Measurements from ENCODE around the gene GLIS2.

DNA sequence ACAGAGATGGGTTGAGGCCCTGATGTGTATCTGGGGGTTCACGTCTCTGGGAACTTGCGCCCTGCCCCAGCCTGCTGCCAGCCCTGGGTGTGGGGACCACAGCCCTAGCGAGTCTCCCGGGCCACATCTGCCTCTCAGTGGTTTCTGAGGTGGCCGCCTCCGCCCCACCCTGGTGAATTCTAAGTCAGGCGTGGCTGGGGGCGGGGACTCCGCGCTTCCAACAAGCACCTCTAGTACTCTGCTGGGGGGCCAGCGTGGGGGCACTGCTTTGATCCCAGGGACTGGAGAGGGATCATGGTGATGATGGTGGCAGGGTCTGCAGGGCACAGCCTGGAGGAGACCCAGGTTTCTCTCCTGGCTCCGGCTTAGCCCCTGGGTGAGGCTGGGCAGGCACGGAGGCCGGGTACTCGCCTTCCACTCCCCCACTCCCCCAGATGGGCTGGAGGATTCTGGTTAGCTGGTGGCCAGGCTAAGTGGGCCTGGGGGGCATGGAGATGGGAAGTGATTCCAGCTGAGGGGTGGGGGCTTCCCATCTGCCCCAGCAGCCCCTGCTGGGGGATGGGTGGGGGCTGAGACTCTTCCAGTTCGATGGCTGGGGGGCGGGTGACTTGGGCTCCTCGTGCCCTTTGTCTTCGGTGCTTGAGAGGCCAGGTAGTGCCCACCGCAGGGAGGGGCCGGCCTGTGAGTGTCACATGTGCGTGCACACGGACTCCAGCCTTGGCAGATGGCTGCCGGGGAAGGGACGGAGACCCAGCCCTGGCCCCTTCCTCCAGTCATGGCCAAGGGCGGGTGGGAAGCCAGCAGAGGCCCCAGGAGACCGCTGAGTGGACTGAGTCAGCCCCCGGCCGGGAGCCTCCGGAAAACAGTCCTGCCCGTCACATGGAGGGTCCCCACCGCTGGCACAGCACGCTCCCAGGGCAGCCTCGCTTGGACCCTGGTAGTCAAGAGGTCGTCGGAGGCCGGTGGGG is 3.9 kb downstream of the GLIS2 start:
- TF ChIP-seq, protein P1, sequence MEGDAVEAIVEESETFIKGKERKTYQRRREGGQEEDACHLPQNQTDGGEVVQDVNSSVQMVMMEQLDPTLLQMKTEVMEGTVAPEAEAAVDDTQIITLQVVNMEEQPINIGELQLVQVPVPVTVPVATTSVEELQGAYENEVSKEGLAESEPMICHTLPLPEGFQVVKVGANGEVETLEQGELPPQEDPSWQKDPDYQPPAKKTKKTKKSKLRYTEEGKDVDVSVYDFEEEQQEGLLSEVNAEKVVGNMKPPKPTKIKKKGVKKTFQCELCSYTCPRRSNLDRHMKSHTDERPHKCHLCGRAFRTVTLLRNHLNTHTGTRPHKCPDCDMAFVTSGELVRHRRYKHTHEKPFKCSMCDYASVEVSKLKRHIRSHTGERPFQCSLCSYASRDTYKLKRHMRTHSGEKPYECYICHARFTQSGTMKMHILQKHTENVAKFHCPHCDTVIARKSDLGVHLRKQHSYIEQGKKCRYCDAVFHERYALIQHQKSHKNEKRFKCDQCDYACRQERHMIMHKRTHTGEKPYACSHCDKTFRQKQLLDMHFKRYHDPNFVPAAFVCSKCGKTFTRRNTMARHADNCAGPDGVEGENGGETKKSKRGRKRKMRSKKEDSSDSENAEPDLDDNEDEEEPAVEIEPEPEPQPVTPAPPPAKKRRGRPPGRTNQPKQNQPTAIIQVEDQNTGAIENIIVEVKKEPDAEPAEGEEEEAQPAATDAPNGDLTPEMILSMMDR (IDR thresholded peaks at IDR 0.05): no peak
- TF ChIP-seq POLR2A (IDR thresholded peaks at IDR 0.05): no peak

Data from testis (tissue), 2 donors.